NCI-H226 (cell line): ENCODE measurements around the gene UBE2L3.
"Not testable (repeated sequence)": the region's sequence is repeated elsewhere in the genome, so short reads cannot be mapped to it uniquely, and the experiment has no call there.

Source experiments
- DNase-seq: peaks from one replicate; pipeline ENCODE4 v3.0.0-alpha.2; 2015

Gene UBE2L3

DNA sequence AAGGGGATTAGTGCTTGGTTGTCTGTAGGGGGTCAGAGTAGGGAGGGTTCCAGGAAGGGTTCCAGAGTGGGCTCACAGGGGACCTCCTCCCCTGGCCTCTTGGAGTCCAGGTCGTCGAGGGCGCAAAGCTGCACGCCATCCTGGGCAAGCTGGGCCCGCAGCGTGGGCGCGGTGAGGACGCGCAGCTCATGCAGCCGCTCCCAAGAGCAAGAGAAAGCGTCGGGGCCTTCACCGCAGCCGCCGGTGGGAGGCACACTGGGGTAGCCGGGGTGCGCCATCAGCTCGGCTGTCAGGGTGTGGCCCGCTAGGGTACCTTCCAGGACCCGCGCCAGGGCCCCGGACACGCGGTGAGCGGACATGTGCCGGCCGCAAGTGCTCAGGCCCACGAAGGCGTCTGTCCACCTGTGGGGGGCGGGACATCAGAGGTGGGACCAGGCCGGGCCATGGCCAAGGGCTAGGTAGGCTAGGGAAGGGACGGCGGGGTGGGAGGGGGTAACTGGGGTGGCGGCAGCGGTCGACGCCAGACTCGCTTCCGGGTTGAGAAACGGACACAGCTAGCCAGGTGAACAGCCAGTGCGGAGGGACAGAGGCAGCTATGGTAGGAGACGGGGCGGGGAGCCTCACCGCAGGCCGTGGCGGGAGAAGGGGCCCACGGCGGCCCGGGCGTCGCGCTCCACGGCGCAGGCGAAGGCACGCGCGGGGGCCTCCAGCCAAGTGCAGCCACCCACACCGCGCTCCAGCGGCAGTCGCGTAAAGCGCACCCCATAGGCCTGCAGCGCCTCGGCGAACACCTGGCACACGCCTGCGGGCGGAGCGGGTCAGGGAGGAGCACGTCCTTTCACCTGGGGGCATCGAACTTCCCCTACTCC is 61.1 kb downstream of the UBE2L3 start:
- DNase-seq: no peak

DNA sequence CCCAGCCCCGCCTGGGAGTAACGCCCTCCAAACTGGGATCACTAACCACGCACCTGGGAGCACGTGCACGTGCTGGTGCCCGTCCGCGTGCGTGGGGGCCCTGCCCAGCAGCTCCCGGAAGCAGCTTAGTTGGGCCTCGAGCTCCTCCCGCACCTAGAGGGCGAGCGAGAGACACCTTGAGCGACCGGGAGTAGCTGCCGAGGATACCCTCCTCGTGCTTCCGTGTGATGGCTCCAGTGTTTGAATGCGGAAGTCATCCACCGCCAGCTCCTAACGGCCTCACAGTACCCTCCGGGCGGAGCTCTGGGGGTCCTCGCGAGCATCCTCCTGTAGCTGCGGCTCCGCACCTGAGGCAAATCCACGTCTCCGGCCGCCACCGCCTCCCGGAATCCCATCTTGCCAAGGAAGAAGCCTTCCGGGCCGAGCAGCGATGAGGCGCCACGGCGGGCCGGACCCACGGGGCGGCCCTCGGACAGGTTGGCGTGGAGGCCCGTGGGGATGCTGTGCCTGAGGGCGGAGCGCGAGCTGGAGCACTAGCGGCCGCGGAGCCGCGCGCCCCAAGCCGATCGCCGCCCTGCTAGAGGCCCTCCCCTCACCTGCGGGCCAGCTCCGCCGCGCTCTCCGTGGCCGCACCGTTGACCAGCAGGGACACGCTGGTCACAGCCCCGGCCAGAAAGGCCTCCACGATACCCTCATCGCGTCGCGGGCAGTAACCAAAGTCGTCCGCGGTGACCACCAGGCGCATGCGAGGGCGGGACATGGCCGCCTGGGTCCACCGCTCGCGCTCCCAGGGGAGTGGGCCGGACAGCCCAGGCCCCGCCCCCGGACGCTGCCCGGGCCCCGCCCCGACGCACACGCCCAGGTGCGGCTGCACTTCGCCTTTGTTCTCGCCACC is 62.0 kb downstream of the UBE2L3 start, which contains the start of gene YDJC:
Gene YDJC (minus strand): TSS at position 768 of the 895 bp plus-strand sequence. CDS start 8 bp downstream, at position 760.
- DNase-seq: peak; percentile 78

DNA sequence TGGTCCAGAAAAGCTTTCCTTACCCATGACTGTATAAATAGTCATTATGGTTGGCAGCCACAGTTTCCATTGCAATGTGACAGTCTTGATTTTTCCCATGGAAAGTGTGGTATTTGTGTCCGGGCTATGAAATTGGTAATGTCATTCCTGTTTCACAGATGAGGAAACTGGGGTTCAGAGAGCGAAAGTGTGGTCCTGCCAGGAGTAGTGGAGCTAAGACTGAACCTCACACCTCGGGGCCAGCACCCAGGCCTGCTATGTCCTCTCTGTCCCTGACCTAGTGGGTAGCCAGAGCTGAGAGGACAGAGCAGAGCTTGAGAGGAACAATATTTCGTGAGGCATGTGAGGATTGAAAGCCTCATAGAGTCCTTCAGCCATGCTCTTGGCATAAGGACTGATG is 63.5 kb downstream of the UBE2L3 start:
- no peak for DNase-seq

DNA sequence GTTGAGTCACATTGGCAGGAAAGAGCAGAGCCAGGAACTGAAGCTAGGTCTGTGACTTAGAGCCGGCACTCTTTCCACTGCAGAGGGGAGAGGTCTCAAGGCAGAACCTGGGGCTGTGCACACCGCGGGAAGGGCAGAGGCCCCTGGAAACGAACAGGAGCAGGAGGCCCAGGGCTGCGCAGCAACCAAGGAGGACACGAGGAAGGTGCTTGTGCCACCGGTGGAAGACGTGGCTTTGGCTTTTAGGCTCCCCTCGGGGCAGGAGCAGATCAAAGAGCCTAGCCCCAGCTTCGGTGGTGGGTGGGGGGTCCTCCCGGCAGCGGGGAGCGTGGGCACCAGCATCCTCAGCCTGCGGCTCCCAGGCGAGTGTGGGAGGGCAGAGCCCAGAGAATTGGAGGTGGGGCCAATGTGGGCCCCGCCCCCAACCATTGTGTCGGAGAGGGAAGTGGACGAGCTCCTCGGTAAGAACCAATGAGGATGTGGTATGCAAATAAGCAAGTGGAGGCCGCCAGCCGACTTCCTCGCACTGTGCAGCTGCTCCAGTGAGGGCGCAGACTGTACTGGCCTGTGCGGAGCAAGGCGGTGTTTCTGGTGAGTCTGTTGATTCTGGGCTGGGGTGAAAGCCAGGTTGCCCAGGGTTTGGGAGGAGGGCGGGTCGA is 64.9 kb downstream of the UBE2L3 start, which contains the start of gene CCDC116:
Gene CCDC116 (plus strand): TSS at position 524 of the 659 bp plus-strand sequence. CDS start 422 bp downstream, outside the sequence.
- no peak for DNase-seq

DNA sequence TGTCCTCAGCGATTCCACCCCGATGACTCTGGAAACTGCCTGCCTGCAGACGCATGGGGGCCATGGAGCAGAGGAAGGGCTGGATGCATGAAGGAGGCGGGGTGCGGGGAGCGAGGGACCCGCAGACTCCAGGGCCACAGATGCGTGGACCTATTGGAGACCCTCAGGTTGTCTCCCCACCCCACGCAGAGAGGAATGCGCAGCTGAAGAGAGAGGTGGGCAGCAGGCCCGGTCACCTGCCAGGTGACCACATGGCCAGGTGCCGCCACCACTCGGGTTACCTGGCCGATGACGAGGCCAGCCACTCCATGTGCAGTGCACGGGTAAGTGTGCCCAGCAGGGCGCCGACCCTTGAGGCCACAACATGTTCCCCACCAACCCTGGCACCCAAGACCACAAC is 65.4 kb downstream of the UBE2L3 start:
- no peak for DNase-seq

DNA sequence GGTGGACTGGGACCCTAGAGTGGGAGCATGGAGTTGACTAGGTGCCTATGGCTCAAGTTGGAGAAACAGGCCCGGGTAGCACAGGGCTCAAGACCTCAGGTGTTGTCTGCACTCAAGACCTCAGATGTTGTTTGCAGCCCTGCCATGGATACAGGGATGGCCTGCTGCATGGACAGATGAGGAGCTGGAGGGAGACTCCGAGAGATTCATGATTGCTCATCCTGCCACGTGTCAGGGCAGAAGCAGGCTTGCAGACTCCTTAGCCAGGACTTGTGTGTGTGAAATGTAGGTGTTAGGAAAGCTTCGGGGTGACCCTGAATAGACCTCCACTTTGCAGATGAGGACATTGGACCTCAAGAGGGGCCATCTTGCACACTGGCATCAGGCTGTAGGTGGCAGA is 66.0 kb downstream of the UBE2L3 start:
- no peak for DNase-seq

DNA sequence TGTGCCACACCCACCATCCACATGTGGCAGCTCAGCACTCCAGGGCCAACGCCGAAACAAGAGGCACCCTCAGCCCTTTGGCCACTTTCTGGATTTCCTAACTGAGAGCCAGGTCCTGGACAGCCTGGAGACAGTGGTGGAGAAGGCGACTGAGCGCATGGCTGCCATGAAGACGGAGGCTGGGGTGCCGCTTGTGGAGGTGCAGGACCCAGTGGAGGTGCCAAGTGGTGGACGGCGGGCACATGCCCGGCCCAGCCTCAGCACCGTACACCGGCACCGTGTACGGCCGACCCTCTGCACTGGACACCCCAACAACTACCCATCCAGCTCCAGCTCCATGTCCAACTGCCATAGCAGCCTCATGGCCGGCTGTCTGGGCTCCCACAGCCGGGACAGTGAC is 66.6 kb downstream of the UBE2L3 start:
- DNase-seq: no peak

DNA sequence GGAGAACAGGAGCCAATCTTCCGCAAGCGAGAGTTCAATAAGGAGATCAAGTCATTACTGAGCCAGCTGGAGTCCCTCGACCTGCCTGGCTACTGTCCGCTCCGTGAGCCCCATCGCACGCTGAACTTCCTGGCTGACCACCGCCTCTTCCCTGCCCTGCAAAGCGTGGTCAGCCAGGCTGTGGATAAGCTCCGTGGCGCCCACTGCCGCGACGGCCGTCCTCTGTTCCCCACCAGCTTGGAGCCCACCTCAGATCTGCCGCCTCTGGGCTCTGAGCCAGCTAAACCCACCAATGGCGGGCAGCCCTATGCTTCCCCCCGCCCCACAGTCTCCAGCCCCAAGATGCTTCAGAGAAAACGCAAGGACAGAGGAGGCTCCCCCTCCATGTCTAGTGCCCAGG is 67.3 kb downstream of the UBE2L3 start:
- DNase-seq: no peak

DNA sequence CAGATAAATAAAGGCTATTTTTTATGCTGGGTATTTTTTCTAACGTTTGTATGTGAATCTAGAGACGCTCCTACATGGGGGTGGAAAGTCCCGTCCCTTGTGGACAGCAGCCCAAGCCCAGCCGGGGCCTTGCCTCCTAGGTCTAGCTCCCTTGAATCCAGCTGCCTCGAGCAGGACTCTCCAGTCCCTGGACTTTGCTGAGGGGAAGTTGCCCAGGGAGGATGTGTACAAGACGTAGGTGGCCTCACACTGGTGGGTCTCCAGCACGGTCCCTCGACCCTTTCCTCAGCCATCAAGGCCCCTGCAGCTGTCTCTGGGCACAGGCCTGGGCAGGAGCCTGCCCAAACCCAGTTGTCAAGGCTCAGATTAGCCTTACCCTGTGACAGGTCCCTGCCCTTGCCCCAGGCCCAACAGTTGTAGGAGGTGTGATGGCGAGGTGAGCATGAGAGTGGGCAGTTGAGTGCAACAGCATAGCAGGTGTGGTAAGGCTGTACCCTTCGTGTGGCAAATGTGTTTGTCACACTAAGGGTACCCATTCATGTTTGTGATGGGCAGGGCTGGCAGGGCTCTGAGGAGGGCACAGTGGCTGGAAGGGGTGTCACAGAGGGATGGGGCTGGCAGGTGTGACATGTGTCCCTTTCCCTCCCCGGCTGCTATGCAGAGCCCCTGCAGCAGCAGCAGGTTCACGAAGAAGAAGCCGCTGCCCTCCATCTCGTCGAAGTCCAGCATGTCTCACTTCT is 68.4 kb downstream of the UBE2L3 start:
- DNase-seq: no peak

DNA sequence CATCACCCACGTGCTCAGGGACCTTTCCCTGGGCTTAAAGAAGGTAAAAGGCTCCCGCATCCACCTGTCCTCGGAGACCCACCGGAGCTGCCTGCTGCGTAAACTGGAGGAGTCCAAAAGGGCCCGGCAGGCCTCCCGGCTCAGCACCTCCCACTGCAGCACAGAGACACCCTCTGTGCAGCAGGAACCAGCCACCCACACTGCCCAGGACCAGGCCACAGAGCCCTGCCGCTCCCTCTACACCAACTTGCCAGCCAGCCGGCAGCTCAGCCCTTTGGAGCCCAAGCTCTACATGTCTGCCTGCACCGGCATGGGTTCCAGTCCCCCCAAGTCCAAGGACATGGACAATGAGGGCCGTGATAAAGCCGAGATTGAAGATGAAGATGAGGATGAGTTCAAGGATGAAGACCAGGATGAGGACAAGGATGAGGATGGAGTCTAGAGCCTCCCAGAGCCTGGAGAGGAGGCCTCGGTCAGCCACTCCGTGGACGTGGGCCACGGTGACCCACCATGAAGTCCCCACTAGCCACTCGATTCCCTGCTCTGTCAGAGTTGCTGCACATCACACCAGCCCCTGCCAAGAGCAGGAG is 69.2 kb downstream of the UBE2L3 start:
- DNase-seq: no peak

DNA sequence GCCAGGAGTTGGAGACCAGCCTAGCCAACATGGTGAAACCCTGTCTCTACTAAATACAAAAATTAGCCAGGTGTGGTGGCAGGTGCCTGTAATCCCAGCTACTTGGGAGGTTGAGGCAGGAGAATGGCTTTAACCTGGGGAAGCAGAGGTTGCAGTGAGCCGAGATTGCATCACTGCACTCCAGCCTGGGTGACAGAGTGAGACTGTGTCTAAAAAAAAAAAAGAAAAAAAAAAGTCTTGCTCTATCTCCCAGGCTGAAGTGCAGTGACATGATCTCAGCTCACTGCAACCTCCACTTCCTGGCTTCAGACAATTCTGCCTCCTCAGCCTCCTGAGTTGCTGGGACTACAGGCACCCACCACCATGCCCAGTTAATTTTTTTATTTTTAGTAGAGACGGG is 69.9 kb downstream of the UBE2L3 start:
- DNase-seq: not testable (repeated sequence)

DNA sequence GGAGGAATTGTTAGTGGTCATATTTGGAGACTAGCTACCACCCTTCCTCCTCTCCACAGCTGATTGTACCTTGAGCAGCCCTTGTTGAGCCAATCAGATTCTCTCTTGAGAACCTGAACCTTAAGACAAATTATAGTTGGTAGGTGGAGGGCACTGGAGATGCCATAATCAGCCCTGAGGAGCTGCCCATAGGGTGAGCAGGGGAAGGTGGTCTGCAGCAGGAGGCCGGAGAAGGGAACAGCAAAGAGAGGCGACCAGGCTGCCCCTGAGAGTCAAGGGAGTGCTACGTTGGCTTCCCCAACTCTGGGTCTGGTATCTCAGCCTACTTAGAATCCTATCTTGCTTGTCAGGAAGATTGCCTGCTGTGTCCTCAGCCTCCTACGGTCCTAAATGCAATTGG is 71.8 kb downstream of the UBE2L3 start:
- DNase-seq: no peak

DNA sequence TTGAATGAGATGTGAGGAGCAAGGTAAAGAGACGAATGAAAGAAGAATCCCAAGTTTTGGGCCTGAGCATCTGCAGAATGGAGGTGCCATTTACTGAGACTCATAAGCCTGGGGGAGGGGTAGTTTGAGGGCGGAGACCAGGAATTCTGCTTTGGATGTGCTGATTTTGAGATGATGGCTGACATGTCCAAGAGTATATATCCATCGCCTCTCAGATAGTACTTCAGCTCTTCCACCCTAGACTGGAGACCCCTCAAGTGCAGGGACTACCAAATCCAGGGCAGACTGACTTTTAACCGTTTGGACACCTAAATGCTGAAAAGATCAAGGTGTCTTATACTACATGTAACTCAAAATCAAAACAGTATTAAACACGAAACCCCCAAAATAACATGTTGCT is 73.3 kb downstream of the UBE2L3 start:
- no peak for DNase-seq

DNA sequence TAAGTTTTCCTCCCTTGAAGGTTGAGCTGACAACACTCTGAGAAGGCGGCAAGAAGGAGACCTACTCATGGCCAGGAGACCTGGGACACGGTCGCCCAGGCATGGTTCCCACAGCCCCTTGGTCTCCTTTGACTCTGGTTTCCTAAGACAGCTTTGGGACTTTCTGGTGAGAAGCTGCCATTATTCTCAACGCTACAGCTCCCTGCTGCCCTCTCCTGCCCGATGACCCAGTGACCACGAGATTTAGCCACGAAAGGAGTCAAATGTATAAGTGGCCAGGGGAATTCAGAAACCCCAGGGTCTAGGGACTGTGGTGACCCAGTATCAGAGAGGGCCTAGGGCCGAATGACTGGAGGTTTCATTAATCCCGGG is 73.9 kb downstream of the UBE2L3 start:
- DNase-seq: peak; percentile 14

DNA sequence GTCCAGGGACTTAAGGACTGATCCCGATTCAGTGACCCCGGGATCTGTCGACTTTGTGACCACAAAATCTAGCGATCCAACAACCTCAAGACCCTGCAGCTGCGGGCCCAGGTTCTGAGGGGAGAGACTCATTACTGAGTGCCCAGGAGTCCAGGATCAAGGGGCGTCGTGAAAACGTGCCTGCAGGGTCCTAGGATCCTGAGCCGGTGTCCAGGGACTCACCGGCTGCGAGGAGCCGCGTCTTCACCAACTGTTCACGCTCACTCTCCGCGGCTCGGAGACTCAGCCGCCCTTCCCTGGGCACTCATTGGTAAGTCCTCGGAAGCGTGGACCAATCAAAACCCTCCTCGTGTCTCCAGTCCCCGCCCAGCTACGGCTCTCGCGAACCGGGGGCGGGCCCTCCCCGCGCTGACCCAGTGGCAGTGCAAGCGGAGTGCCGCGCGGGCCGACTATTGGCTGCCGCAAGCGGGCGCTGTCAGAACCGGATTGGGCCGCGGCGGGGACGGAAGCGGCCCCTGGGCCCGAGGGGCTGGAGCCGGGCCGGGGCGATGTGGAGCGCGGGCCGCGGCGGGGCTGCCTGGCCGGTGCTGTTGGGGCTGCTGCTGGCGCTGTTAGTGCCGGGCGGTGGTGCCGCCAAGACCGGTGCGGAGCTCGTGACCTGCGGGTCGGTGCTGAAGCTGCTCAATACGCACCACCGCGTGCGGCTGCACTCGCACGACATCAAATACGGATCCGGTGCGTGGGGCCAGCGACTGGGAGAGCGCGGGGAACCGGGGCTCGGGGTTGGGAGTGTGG is 74.5 kb downstream of the UBE2L3 start, which contains the start of gene SDF2L1:
Gene SDF2L1 (plus strand): TSS at position 514 of the 795 bp plus-strand sequence. CDS start 35 bp downstream, at position 549.
- DNase-seq: peak; percentile 90

DNA sequence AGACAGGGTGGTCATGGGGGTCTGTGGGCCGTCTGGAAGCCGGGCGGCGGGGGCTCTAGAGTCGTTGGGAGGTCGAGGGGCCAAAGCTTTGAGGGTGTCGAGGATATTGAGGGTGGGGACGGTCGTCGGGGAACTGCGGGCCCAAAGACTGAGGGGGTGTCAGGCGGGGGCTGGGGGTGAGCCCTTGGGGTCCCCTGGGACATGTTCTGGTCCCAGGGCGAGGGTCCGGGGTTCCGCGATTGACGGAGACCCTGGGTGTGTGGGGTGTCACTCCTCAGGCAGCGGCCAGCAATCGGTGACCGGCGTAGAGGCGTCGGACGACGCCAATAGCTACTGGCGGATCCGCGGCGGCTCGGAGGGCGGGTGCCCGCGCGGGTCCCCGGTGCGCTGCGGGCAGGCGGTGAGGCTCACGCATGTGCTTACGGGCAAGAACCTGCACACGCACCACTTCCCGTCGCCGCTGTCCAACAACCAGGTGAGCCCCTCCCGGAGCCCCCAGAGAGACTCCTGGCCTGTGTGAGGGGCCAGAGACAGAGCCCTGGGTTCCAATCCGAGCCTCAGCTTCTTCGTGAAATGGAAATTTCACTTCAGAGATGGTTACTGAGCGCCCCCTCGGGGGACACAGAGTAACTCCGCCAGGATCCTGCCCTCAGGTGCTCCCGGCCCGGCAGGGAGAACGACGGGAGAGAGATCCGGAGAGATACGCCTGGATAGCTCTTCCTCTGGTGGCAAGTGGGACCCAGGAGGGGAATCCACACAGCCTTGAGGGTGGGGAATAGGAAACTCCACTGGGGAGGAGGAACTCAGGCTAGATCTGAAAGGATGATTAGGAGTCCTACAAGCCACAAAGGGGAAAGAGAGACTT is 75.3 kb downstream of the UBE2L3 start:
- DNase-seq: peak; percentile 24

DNA sequence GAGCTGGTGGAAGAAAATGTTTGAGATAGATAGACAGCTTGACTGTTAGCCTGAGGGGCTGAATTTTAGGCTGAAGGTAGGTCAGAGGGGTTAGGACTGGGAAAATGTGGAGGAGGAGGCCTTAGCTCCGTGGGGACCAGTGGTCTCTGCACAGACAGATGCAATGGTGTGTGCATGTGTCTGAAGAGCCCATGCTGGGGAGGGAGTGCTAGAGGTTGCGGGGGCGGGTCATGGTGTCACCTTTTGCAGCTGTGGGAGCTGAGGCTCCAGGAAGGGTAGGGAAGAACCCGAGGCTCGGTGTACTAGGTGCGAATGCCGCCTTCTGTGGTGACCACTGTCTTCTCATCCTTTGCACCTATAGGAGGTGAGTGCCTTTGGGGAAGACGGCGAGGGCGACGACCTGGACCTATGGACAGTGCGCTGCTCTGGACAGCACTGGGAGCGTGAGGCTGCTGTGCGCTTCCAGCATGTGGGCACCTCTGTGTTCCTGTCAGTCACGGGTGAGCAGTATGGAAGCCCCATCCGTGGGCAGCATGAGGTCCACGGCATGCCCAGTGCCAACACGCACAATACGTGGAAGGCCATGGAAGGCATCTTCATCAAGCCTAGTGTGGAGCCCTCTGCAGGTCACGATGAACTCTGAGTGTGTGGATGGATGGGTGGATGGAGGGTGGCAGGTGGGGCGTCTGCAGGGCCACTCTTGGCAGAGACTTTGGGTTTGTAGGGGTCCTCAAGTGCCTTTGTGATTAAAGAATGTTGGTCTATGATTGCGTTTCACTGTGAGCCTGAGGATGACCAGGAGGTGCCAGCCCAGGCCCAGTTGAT is 76.2 kb downstream of the UBE2L3 start:
- no peak for DNase-seq

DNA sequence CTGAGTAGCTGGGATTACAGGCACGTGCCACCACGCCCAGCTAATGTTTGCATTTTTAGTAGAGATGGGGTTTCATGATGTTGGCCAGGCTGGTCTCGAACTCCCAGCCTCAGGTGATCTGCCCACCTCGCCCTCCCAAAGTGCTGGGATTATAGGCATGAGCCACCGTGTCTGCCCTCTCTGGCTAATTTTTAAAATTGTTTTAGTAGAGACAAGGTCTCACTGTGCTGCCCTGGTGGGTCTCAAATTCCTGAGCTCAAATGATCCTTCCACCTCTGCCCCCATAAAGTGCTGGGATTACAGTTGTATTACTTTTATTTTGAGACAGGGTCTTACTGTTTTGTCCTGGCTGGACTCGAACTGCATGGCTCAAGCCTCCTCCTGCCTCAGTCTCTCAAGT is 78.0 kb downstream of the UBE2L3 start:
- not testable (repeated sequence) for DNase-seq
